AG10803 (cell line): Measurements from ENCODE around the gene LUZP4.

Experiments used
- DNase-seq: peaks from one replicate; pipeline ENCODE4 v3.0.0; 2010; ENCODE audit warnings: low read depth
- H3K4me3 ChIP-seq: 2 replicates; pipeline ENCODE4 v1.5.1; 2011; ENCODE audit warnings: mild to moderate bottlenecking, low read length, control low read depth
- CTCF ChIP-seq: conservative IDR thresholded peaks from 2 replicates; pipeline ENCODE4 v1.5.1; 2011; ENCODE audit warnings: mild to moderate bottlenecking, low read length, control low read depth, inconsistent platforms

LUZP4 gene

GRCh38 chrX:115289465-115289864 lies at the start of gene LUZP4:
TSS of gene LUZP4 (plus strand) at chrX:115289715. CDS start at chrX:115289760, 45 bp downstream.
- no peak within 1 kb of the TSS for H3K4me3 ChIP-seq
- TF ChIP-seq CTCF = no peak
- DNase-seq = no peak

GRCh38 chrX:115251458-115252233 lies 37.9 kb upstream of the LUZP4 start:
- H3K4me3 ChIP-seq = no peak overlapping the region
- TF ChIP-seq CTCF = no peak
- no peak for DNase-seq

GRCh38 chrX:115255003-115255402 lies 34.5 kb upstream of the LUZP4 start:
- TF ChIP-seq CTCF = no peak
- no peak overlapping the region for H3K4me3 ChIP-seq
- no peak for DNase-seq

GRCh38 chrX:115257711-115258110 lies 31.8 kb upstream of the LUZP4 start:
- no peak overlapping the region for H3K4me3 ChIP-seq
- DNase-seq = no peak
- no peak for TF ChIP-seq CTCF

- TF ChIP-seq CTCF = no peak
- H3K4me3 ChIP-seq = no peak overlapping the region
- DNase-seq = peak; percentile 51
Measured at GRCh38 chrX:115259238-115259875, 30.2 kb upstream of the LUZP4 start.

- H3K4me3 ChIP-seq = no peak overlapping the region
- peak; percentile 49 for DNase-seq
- no peak for TF ChIP-seq CTCF
Measured at GRCh38 chrX:115260330-115260729, 29.2 kb upstream of the LUZP4 start.

- H3K4me3 ChIP-seq = no peak overlapping the region
- no peak for TF ChIP-seq CTCF
- DNase-seq = no peak
Measured at GRCh38 chrX:115261148-115261547, 28.4 kb upstream of the LUZP4 start.
